Ovary (tissue), 3 donors: ENCODE measurements around the gene IFT88.

Experiments
- CTCF ChIP-seq, 3 donors: fragments of 450-650 bp in 2 of 3; fragments of 200-600 bp in 1 of 3; IDR thresholded peaks; one replicate each; pipeline versions ENCODE4 v1.5.1 to v1.8.0; 2016 to 2022; ENCODE audit warnings: antibody characterized with exemption in 3 of 3, mild to moderate bottlenecking in 1 of 3
- EP300 ChIP-seq: sonication (generic); formaldehyde crosslinking; IDR thresholded peaks from one replicate; pipeline ENCODE4 v1.6.1; 2017; ENCODE audit warnings: antibody characterized with exemption
- POLR2A ChIP-seq: fragments of 450-650 bp; IDR thresholded peaks from one replicate; pipeline ENCODE4 v1.6.1; 2017; ENCODE audit warnings: antibody characterized with exemption, mild to moderate bottlenecking, moderate library complexity
- donor health status: DM: no; HTN: no; CAD: no.

GRCh38 chr13:20676213-20676612 is 109.3 kb downstream of the IFT88 start:
- TF ChIP-seq POLR2A (no peak), CTCF (IDR thresholded peaks at IDR 0.05) (no peak), EP300 (no peak)
